Measurements from ENCODE around the gene TMBIM6. TPM values are rescaled to one million over a fixed set of nuclear protein-coding genes. Genes with fewer than 3 reads are reported as not detected.

The TMBIM6 gene
- total RNA-seq, 2 donors from 2014 or later, result 880 to 918 TPM

GRCh38 chr12:49792181-49792970 lies 51.0 kb downstream of the TMBIM6 start:
- DNase-seq (no peak), ATAC-seq (no peak)
- intact Hi-C loops (cut with DNase I, micrococcal nuclease), result no loop called here

- no peak for ATAC-seq
- intact Hi-C loops (cut with DNase I, micrococcal nuclease), result no loop called here
- no peak for DNase-seq
Measured at GRCh38 chr12:49792976-49793580, 51.7 kb downstream of the TMBIM6 start.

GRCh38 chr12:49793620-49794019 lies 52.3 kb downstream of the TMBIM6 start:
- no peak for ATAC-seq
- intact Hi-C loops (cut with DNase I, micrococcal nuclease), result no loop called here
- DNase-seq, result no peak

GRCh38 chr12:49794021-49794420 lies 52.7 kb downstream of the TMBIM6 start:
- intact Hi-C loops (cut with DNase I, micrococcal nuclease), result no loop called here
- ATAC-seq (no peak), DNase-seq (no peak)

GRCh38 chr12:49794811-49795653 lies 53.7 kb downstream of the TMBIM6 start:
- no peak for DNase-seq
- ATAC-seq, result no peak
- intact Hi-C loops (cut with DNase I, micrococcal nuclease), result no loop called here

- intact Hi-C loops (cut with DNase I, micrococcal nuclease), result no loop called here
- no peak for ATAC-seq
- no peak for DNase-seq
Measured at GRCh38 chr12:49795654-49796105, 54.3 kb downstream of the TMBIM6 start.

GRCh38 chr12:49796155-49796554 lies 54.8 kb downstream of the TMBIM6 start:
- intact Hi-C loops (cut with DNase I, micrococcal nuclease), result no loop called here
- ATAC-seq (no peak), DNase-seq (no peak)

GRCh38 chr12:49796606-49797448 lies 55.5 kb downstream of the TMBIM6 start:
- intact Hi-C loops (cut with DNase I, micrococcal nuclease), result no loop called here
- ATAC-seq, result no peak
- no peak for DNase-seq

GRCh38 chr12:49797449-49797776 lies 56.1 kb downstream of the TMBIM6 start:
- intact Hi-C loops (cut with DNase I, micrococcal nuclease), result no loop called here
- no peak for ATAC-seq
- no peak for DNase-seq

- no peak for ATAC-seq
- intact Hi-C loops (cut with DNase I, micrococcal nuclease), result no loop called here
Measured at GRCh38 chr12:49798248-49798647, 56.9 kb downstream of the TMBIM6 start.

GRCh38 chr12:49798934-49799333 lies 57.6 kb downstream of the TMBIM6 start:
- ATAC-seq (no peak), DNase-seq (no peak)
- intact Hi-C loops (cut with DNase I, micrococcal nuclease), result no loop called here

More at GRCh38 chr12:49798248-49798647, 56.9 kb downstream of the TMBIM6 start:
- DNase-seq, result no peak

GRCh38 chr12:49800421-49801140 lies 59.2 kb downstream of the TMBIM6 start:
- no peak for ATAC-seq
- intact Hi-C loops (cut with DNase I, micrococcal nuclease), result no loop called here

GRCh38 chr12:49801141-49802063 lies 60.0 kb downstream of the TMBIM6 start:
- DNase-seq, result no peak
- no peak for ATAC-seq
- intact Hi-C loops (cut with DNase I, micrococcal nuclease), result no loop called here

More at GRCh38 chr12:49800421-49801140, 59.2 kb downstream of the TMBIM6 start:
- DNase-seq, result no peak

- ATAC-seq, result no peak
- DNase-seq, result no peak
- intact Hi-C loops (cut with DNase I, micrococcal nuclease), result no loop called here
Measured at GRCh38 chr12:49803693-49804450, 62.5 kb downstream of the TMBIM6 start.

GRCh38 chr12:49804821-49805220 lies 63.5 kb downstream of the TMBIM6 start:
- ATAC-seq, result no peak
- intact Hi-C loops (cut with DNase I, micrococcal nuclease), result no loop called here
- DNase-seq, result no peak

GRCh38 chr12:49805409-49805808 lies 64.1 kb downstream of the TMBIM6 start:
- no peak for DNase-seq
- ATAC-seq, result no peak
- intact Hi-C loops (cut with DNase I, micrococcal nuclease), result no loop called here

Data from left colon (tissue), 2 donors.